ENCODE measurements around the gene SLC35F4.

- TF ChIP-seq TAF1 (IDR thresholded peaks at IDR 0.05; ENCODE audit: low read depth) (no peak), EP300 (IDR thresholded peaks at IDR 0.05; ENCODE audit: borderline replicate concordance) (no peak), FOXM1 (IDR thresholded peaks at IDR 0.05; ENCODE audit: borderline replicate concordance, low read depth) (no peak), TCF12 (IDR thresholded peaks at IDR 0.05; ENCODE audit: low read depth) (no peak), YY1 (IDR thresholded peaks at IDR 0.05; ENCODE audit: low read depth) (no peak), TEAD4 (IDR thresholded peaks at IDR 0.05) (no peak), REST (IDR thresholded peaks at IDR 0.05; ENCODE audit: low read depth) (no peak), RAD21 (IDR thresholded peaks at IDR 0.05; ENCODE audit: low read depth) (no peak), CEBPB (IDR thresholded peaks at IDR 0.05) (no peak)
Measured at GRCh38 chr14:57574617-57575288, 291.1 kb downstream of the SLC35F4 start.

Measured in Ishikawa (cell line).